ENCODE measurements around the gene NLRP14.

NLRP14 gene

DNA sequence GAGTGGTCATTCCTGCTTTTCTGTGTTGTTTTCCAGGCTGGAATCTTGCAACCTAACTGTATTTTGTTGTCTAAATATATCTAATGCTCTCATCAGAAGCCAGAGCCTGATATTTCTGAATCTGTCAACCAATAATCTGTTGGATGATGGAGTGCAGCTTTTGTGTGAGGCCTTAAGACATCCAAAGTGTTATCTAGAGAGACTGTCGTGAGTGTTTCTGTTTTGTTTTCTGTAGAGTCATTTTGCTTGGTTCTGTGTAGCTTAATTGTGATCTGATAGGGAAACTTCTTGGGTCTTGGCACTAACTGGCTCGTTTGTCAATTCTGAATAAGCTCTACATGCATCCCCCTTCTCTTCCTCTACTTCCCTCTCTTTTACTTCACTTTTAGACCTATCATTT, 37.4 kb downstream of the NLRP14 start:
- DNase-seq (ENCODE audit: low read depth) = no peak

DNA sequence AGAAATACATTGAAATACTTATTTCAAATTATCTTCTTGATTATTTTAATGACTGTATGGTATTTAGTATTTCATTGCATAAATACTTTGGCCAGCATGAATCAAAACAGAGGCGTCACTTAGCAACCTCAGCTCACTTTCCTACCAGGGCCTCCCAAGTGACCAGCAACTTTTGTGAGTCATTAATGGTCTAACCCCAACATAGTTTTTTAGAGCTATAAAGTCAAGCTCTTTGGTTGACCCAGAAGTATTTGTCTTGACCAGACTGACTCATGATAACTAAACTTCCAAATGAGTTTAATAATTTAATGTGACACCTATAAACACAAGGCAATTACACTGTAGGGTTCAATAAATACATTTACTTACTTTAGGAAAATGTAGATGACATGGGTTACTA, 40.6 kb downstream of the NLRP14 start:
- DNase-seq (ENCODE audit: low read depth) = no peak

DNA sequence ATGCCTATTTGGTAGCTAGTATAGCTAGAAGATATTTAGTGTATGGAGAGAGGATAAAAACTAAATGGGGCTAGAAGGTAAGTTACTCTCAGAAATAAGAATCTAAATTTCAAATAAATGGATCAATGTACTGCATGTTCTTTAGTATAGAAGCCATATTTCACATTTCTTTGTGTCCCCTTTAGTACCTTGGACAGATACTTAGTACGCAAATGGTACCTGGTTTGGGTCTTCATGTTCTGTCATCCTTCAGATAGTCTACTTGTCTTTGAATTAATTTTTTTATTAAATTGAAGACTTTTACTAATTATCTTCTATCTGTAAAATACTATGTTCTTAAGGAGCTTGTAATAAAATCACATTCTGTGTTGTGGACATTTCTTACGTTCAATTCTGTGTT, 42.3 kb downstream of the NLRP14 start:
- no peak for DNase-seq (ENCODE audit: low read depth)

DNA sequence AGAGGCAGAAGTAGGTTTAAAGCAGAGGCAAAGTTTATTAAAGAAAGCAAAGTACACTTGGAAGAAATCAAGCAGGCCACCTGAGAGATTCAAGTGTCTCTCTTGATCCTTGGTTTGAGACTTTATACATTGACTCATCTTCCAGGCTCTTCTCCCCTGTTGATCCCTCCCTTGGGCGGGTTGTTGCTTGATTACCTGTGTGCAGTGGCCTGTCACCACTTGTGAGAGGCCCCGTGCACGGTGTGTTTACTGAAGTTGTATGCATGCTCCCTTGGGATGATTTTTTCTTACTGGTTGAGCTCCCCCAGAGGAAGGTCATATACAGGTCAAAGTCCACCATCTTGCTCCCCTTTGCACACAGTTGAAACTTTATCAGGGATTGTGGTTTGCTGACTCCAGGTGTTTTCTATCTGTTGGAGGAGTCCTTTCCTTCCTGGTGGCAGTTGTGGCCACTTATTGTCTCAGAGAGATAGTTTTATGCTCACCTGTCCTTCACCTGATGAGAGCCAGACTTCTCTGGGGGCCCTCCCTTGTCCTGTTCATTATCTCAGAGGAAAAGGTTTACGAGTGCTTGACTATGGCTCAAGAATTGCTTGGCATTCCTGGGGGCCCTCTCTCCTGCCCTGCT, 52.2 kb downstream of the NLRP14 start:
- DNase-seq (ENCODE audit: low read depth) = no peak

DNA sequence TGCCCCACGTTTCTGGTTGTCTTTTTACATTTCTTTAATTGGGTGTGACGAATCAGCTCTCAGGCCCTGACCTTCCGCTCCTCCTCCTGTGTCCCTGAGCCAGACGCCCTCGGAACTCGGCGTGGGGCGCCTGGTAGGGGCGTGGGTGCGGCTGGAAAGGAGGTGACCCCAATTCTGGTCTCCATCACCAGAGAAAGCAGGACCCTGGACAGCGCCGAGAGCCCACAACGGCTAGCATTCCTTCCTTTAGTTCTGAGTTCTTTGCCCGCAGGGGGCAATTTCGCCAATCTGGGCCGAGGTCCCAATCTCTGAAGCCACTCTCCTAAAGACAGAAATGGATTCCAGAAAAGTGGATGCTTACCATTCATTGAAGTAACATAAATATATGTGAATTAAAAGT, 56.8 kb downstream of the NLRP14 start:
- DNase-seq (ENCODE audit: low read depth) = no peak

DNA sequence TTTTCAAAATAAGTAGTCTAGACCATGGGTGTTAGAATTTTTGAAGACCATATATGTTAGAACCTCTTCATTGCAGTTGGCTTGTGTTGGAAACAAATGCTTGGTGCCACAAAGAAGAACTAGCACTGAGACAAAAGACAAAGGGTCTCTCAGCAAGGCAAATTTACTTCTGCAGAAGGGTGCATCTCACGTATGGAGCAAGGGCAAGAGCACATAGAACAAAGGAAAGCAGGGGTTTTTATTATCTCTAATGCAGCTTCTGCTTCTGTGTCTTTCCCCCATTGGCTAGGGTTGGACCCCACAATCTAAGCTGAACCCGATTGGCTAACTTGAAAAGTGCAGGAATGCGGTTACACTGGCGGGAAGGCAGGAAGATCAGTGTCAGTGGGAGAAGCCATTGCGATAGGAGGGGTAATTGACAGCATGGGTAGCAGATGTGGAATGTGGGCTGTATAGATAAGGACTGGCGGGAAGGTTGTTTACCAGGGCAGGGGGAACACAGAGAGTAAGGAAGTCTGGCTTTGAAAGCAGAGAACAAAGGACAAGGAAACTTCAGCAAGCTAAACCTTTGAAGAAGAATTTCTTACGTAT, 59.4 kb downstream of the NLRP14 start:
- no peak for DNase-seq (ENCODE audit: low read depth)

DNA sequence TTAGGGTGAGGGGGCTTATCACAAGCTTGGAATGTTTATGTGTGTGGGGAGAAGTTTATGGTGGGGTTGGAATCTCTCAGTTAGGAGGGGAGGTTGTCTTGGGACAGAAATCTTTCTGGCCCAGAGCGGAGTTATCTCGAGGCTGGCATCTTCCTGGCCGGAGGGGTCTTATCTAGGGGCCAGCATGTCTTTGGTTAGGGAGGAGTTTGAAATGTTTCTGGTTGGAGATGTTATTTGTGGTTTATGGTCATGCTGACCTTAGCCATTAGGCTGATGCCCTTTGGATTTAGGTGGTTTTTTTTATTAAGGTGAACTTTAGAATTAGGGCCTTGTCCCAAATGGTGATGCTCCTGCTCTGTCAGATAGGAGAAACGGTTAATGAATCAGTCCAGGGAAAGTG, 60.6 kb downstream of the NLRP14 start:
- DNase-seq (ENCODE audit: low read depth) = no peak

DNA sequence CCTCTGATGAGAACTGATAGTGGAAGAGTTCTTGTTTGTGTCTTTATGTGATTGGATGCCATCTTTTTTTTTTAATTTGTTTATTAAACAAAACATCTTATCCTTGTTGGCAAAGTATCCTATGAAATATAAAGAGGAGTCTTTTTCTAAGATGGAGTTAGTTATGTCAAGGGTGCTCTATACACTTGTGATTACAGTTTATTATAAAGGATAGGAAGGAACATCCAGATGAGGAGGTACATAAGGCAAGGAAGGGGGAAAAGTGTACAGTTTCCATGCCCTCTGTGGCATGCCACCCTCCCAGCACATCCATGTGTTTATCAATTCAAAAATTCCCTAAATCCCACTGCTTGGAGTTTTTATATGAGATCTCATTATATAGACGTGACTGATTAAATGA, 61.2 kb downstream of the NLRP14 start:
- DNase-seq (ENCODE audit: low read depth) = no peak

DNA sequence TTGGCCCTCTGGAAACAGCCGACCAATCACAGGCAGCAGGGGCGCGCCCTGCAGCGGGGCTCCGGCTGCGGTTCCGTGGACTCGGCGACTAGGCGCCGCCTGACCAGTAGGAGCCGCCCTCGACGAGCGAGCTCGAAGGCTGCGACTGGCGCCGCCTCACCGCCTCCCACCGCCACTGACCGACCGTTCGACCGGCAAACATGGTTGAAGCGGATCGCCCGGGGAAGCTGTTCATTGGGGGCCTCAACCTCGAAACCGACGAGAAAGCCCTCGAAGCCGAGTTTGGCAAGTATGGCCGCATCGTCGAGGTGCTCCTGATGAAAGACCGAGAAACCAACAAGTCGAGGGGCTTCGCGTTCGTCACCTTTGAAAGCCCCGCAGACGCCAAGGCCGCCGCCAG, 68.6 kb downstream of the NLRP14 start, which contains the start of gene RBMXL2:
RBMXL2 (plus strand) TSS at position 78 of the 400 bp plus-strand sequence; CDS start at position 201, 123 bp downstream.
- DNase-seq (ENCODE audit: low read depth) = no peak

DNA sequence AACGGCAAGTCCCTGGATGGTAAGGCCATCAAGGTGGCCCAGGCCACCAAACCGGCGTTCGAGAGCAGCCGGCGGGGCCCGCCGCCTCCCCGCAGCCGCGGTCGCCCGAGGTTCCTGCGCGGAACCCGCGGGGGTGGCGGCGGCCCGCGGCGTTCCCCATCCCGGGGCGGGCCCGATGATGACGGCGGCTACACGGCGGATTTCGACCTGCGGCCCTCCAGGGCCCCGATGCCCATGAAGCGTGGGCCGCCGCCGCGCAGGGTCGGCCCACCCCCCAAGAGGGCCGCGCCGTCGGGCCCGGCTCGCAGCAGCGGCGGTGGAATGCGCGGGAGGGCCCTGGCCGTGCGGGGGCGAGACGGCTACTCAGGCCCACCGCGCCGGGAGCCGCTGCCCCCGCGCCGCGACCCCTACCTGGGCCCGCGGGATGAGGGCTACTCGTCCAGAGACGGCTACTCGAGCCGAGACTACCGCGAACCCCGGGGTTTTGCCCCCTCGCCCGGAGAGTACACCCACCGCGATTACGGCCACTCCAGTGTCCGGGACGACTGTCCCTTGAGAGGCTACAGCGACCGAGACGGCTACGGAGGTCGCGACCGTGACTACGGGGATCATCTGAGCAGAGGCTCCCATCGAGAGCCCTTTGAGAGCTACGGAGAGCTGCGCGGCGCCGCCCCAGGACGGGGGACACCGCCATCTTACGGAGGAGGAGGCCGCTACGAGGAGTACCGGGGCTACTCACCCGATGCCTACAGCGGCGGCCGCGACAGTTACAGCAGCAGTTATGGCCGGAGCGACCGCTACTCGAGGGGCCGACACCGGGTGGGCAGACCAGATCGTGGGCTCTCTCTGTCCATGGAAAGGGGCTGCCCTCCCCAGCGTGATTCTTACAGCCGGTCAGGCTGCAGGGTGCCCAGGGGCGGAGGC, 69.3 kb downstream of the NLRP14 start:
- no peak for DNase-seq (ENCODE audit: low read depth)

DNA sequence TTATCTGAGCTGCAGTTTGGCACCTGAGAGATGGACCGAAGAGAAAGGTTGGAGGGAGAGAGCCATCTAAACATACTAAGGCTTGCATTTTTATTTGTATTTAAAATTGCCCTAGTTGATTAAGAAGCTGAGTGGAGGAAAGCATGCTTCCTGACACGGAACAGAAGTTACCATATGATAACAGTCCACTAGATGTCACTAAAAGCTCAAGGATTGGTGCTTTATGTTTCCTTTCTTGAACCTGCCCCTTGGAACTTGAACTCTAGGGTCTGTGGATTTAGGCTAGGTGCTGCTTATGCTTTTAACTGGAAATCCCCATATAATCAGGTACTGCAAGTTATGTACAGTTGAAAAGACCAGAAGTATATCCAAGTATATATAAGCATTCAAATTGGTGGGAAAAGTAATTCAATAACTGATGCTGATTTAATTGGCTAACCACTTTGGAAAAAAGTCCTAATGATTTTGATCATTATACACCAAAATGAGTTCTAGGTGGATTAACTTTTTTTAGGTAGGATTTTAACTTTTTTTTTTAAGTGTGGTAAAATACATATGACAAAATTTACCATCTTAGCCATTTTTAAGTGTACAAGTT, 78.1 kb downstream of the NLRP14 start:
- no peak for DNase-seq (ENCODE audit: low read depth)

DNA sequence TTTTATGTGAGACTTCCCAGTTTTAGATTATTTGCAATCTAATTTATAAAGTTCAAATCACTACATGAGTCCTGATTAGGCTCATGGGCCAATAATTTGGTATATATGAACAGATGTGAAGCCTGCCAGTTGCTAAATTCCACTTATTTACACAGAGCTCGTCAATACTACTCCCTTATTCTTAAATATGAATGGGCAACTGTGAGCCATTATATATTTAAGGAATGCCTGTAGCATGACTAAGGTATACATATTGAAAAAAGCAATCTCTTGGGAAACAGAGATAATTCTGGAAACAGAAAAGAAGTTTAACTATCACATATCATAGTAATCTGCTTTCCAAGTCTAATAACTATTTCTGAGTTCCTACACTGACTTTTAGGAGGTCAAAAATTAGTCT, 95.5 kb downstream of the NLRP14 start:
- no peak for DNase-seq (ENCODE audit: low read depth)

DNA sequence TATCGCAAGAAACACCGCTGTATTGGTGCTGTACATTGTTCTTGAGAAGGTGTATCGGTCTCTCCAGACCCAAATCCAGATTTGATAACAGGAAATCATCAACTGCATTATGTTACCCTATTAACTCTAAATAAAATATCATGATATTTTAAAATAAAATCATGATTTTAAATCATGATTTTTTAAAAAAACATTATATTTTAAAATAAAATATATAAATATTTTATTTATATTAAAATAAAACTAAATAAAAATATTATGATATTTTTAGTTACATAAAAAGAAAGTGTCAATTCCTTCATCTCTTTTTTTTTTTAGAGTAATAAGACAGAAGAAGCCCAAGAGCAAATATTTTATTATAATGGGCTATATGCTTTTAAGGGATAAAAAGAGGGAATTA, 96.1 kb downstream of the NLRP14 start:
- no peak for DNase-seq (ENCODE audit: low read depth)

Data from activated T-cell treated with anti-CD3 and anti-CD28 coated beads for 48 hours (primary cell).